ENCODE data around the gene MMD.
"Not testable (repeated sequence)": the region's sequence is repeated elsewhere in the genome, so short reads cannot be mapped to it uniquely, and the experiment has no call there.

The MMD gene

DNA sequence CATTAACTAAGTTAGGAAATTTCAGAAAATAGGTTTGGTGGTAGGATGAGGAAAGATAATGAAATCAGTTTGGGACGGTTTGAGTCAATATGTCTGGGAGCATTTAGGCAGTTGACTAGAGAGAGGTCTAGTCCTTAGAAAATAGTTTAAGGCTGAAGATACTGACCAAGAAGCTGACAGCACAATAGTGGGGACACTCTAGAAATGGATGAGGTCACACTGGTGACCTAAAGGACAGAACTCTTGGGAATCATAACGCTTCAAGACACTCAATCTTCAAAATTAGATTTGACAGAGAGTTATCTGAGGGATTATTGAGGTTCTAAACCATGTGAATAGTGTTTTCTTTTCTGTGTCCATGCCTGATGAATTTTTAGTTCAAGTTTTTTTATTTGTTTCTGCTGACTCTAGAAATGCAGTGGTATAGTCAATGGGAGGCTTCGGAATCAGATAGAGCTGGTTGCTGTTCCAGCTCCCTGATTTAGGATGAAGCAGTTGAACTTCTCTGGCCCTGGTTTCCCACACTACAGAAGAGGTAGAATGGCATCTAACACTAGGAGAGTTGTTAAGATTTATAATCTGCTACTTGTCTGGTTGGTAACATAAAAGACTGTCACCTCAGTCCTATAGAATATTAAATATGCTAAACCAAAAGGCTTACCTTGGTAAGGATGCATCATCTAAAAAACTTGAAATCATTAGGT, 29.7 kb downstream of the MMD start:
- no peak for DNase-seq (ENCODE audit: low read depth)

DNA sequence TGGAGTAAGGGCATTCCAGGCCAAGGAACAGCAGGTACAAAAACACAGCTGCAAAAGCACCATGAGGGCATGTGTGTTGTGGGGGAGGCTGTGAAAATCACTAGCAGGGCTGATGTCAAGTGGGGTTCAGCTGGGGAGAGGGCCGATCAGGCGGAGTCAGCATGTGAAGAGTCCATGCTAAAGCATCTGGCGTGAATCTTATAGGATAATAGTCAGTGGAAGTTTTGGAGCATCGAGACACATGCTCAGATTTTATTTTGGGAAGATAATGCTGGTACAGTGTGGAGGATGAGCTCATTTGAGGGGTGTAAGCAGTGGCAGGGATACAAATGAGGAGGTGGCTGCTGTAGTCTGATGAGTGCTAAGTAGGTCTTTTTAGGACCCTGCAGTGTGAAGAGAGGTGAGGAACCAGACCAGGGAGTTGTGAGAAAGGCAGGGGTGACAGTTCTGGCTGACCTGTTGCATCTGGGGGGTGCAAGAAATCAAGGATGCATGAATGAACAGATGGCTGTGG, 30.3 kb downstream of the MMD start:
- DNase-seq (ENCODE audit: low read depth) = no peak

DNA sequence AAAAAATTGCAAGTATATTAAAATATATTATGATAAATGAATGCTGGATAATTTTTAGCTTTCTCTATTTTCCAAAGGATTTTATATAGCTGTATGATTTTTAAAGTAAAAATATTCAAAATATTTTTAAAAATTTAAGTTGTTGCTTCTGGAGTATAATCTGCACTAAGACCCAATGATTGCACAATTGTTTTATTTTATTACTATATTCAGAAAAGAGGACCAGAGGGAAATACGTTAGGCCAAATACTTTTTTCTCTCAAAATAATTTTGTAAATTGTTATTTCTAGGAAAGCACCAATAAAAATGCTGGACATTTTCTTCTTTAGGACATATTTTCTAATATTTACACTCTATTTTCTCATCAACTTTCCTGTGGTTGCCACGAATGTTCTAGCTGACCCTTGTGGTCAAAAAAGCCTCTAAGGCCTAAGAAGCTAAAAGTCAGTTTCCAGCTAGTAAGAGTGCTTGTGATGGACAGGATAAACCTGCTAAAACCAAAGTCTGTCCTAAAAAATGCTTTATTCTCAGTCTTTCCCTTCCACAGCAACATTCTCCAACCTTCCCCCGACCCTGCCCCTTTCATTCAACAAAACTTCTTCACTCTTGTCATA, 31.2 kb downstream of the MMD start:
- DNase-seq (ENCODE audit: low read depth) = no peak

DNA sequence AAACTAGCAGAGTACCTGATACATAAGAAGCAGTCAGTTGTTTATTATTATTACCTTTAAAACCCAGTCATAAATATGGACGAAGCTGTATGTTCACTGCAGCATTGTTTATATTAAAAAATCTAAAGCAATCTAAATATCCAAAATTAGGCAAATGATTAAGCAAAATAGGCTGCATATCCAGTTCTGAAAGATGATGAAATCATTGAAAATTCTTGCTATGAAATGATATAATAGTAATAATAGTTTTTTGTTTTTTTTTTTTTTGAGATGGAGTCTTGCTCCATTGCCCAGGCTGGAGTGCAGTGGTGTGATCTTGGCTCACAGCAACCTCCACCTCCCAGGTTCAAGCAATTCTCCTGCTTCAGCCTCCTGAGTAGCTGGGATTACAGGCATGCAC, 31.9 kb downstream of the MMD start:
- not testable (repeated sequence) for DNase-seq (ENCODE audit: low read depth)

DNA sequence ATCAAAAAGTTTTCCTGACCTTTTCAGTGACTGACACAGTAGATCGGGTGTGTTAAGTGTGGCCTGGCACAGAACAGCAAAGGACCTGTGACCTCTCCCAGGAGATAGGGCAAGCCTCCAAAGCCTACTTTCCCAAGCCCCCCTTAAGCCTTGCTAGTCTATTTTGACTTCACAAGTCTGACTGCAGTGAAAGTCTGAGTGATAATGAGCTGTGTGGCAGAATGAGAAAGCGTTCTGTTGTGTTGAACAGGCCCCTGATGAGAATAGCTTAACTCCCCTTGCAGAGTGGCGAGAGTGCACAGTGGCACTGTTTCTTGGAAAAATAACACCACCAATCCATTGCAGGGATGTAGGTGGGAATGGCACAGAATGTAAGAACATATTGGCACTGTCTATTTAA, 32.8 kb downstream of the MMD start:
- no peak for DNase-seq (ENCODE audit: low read depth)

DNA sequence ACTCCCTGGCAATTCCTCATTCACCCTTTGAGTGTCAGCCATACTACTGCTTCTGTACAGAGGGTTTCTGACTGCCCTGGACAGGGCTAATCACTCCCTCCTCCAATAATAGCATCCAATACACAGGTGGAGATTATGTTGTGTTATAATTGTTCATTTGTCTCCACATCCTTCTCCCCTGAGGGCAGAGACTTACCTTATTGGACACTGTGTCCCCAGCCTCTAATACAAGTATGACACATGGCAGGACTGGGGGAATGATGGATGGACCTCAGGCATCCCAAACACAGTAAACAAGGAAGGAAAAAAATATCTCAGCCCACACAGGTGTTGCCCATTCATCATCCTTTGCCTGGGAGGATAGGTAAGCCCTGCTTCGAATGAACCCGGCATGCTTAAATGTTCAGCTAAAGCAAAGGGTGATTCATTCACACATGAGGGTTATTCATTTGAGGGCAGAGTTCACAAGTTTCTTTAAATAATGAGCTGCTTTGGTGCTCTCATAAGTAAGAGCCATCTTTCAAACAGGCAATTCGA, 34.8 kb downstream of the MMD start:
- DNase-seq (ENCODE audit: low read depth) = no peak

DNA sequence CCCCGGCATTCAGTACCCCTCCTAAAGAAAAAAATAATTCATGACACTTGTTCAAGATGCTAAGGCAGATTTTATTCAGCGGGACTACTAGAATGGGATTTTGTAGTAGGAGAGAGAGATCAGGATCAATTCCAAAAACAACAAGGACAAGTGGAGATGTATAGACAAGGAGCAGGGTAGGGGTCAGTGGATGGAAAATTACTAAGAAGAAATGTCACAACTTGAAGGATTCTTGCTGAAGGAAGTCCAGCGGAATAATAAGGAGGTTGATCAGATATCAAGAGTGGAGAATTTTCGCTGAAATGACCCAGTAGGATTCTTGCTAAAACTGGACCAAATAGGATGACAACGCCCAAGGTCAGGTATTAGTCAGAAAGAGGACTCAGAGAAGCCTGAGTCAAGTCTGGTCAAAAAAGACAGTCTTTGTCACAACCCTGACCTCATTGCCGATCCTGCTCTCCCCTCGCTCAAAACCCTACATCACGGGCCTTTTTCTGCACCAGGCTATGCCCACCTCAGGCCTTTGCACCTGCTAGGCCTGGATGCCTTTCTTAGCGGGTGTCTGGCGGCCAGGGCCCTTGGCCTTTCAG, 36.9 kb downstream of the MMD start:
- no peak for DNase-seq (ENCODE audit: low read depth)

DNA sequence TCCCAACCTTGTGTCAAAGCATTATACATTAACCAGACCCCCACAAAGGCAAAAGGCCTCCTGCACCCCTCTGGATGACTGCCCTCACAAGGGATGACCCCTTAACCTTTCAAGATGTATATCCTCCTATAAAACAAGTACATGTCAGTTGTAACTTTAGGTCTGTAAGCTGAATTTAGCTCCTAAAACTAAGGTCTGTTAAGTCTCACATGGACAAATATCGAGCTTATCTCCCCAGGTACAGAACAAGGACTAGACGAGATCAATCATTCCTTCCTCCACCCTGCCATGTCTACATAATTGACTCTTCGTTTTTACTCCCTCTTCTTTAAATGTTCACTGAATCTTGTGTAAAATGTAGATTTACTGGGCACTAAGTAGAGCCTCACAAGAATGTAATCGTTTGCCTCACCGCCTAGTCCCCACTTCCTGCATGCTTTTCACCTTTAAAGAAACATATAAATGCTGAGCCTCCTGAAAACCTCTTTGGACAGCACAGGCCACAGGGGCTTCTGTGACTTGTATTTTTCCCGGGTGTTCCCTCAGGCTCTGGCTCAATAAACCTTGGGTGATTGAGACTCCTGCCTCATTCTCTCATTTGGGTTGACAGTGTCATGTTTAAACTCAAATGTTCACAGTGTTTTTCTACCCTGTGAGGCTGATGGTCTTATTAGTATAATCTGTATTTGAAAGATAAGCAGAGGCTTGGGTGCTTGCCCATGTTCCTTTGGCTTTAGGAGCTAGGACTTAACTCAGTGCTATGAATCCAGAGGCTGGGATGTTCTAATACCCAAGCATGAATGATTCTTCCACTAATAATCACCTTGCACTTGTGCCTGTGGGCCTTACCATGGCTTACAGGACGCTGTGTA, 37.6 kb downstream of the MMD start:
- DNase-seq (ENCODE audit: low read depth) = no peak

DNA sequence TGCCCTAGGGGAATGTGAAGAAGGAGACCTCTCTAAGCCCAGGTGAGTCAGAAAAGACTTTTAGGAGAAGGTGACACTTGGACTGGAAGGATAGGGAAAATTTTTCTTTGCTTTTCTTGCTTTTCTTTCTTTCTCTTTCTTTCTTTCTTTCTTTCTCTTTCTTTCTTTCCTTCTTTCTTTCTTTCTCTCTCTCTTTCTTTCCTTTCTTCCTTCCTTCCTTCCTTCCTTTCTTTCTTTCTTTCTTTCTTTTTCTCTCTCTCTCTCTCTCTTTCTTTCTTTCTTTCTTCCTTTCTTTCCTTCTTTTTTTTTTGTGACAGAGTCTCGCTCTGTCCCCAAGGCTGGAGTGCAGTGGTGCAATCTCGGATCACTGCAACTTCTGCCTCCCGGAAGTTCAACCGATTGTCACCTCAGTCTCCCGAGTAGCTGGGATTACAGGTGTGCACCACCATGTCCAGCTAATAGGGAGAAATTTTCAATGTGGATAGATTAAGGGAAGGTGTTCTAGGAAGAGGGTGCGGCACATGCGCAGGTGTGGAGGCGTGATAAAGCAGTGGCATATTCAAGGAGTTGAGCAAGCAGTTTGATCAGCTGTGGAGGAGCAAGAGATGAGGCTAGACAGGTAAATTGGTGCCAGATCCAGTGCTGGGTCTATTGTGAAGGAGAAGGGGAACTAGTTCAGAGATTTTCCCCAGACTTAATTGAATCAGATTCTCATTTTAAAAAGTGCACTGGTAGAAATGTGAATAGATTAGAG, 40.4 kb downstream of the MMD start:
- DNase-seq (ENCODE audit: low read depth) = no peak

DNA sequence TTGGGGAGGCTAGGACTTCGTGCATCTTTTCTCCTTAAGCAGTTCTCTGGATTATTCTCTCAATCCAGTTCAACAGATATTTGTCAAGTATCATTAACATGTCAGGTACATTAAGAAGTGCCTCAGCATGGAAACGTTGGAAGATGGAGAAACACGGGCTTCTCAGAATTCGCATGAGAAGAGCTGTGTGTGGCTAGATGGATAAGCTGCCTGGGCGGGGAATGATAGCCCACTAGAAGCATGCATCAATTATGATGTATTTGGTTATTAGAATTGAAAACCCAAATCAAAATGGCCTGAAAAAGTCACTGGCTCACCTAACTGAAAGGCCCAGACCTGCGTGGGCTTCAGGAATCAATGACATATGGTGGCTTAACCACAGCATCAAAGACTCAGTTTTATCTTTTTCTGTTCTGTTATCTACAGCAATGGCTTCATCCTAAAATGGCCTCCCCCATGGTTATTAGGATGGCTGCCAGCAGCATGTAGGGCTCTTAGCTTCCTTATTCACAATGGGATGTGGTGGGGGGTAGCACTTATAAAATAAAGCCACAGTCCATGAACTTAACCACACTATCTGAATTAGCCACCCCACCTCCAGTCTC, 43.9 kb downstream of the MMD start:
- DNase-seq (ENCODE audit: low read depth) = no peak

DNA sequence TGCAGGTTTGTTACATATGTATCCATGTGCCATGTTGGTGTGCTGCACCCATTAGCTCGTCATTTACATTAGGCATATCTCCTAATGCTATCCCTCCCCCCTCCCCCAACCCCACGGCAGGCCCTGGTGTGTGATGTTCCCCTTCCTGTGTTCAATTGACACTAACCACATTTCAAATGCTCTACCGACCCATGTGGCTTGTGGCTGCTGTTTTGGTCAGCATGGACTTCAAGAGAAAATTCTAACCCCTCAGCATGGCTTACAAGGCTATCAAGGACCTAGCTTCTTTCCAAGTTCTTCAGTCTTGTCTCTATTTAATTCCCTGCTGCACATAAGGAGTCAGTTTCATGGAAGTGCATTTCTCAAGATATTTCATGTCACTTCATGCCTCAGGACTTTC, 52.9 kb downstream of the MMD start:
- DNase-seq (ENCODE audit: low read depth) = no peak

DNA sequence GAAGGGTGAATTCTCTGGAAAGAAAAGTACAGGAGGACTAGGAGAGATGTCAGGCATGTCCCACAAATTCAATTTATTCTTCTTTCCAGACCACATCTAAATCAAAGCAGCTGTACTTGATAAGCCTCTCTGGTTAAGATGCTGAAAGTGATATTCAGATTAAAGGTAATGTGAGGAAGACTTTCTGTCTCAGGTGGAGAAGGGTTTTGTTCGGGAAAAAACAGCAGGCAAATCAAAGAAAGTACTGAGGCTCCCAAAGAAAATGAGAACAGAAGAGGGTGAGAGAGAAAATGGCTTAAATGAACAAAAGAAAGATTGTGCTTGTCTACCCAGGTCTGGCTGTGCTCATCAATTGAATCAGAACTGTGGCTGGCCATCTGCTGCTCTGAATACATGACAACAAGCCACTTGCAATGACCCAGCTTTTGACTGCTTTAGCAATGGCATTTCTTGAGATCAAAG, 55.6 kb downstream of the MMD start:
- no peak for DNase-seq (ENCODE audit: low read depth)

DNA sequence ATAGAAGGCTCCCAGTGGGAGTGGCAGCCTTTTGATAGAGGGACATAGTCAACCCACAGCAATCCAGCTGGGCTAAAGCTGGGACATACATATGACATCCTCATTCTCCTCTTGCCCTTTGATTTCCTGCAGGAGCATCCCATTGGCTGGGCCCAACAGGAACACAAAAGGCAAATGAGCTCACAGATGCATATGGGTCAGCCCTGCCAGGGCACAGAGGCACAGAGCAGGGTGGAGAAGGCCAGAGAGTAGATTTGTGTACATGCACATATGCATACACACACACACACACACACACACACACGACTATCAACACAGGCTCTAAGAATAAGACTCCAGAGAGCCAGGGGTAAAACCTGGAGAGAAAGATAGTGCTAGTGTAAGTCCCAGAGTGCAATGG, 58.6 kb downstream of the MMD start:
- DNase-seq (ENCODE audit: low read depth) = no peak

DNA sequence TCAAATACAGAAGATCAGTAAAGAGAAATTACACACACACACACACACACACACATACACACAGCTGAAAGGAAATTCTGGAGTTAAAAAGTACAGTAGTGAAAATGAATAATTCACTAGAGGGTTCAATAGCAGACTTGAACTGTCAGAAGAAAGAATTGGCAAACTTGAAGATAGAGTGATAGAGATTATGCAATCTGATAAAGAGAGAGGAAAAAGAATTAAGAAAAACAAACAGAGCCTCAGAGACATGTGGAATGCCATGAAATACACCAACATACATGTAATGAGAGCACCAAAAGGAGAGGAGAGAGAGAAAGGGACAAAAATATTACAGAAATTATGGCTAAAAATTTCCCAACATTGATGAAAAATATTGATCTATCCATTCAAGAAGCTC, 60.7 kb downstream of the MMD start:
- DNase-seq (ENCODE audit: low read depth) = no peak

DNA sequence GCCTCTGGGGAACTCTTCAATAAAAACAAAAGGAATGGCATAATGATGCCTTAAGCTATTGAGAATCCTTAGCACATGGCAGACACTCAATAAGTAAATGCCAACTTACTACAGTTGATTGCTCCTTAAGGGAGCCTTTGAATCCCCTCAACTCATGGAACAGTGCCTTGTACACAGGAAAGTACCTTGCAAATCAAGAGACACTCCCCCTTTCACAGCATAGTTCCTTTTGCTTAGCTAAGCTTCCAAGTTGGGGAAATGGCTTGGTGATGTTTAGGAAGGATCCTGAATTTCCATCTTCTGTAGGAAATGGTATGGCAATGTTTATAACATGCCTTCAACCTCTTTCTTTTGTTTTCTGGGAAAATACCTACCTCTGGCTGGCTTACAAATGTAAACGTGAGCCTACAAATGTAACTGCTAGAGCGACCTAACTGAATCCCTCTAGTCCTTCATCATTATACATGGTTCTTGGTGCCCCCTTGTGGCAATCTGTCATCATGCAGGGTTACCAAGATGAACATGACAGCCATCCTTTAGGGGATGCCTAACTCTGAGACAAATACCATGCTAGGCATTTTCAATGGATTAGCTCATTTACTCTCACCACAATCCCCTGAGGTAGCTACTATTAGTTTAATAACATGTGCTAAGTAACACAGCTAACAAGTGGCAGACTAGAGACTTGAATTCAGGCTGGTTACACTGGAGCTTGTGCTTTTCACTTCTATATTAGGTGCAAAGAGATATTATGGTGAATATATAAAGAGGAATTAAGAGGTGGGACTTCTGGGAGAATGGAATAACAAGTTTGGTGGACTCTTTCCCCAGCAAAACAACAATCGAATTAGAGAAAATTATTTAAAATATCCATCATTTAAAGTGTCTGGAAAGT, 65.0 kb downstream of the MMD start:
- peak; percentile 47 for DNase-seq (ENCODE audit: low read depth)

DNA sequence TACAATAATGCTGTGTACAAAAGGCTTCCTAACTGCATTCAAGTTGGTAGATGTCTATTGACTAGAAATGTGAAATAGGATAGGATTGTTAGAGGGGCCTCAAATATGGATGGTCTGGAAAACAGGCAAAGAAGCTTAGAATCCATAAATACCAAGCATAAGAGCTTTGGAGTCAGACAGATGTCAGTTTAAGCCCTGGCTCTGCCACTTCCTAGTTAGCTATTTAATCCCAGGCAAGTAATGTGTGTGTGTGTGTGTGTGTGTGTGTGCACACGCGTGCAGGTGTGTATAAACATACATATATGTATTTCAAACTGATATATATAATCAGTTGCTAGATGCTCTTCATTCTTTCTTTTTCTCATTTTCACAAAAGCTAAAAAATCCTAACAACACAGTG, 66.7 kb downstream of the MMD start:
- no peak for DNase-seq (ENCODE audit: low read depth)

DNA sequence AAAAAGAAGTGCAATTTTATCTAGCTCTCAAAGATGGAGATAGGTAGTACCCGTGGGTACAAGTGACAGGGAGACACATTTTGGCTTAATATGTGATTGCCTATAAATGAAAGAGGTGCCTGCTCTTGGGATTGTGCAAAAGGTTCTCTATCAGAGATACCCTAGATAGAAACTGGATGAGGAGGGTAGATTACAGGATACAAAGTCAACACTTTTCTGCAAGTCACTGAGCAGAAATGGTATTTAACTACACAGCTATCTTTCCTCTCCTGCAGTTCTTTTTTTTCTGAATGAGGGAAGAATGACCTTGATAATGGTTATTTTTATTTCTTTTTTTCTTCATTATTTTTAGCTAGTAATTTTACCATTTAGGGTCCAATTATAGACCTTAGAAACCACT, 67.6 kb downstream of the MMD start:
- DNase-seq (ENCODE audit: low read depth) = no peak

DNA sequence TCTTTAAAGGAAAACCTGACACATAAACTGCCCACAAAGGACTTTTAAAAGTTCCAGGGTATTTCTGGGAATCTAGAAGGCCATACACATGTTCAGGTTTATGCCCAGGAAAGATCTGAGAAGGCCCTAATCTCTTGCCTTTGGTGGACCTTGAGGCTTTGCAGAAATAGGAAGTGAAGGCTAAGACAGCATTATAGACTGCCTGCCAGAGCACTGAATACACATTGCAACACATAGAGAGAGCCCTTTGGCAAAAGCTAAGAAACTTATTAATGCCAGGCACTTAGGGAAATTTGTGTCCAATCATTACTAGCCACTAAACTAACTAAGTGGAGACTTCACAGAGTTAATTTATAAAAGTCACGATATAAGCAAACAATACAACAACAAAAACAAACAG, 70.4 kb downstream of the MMD start:
- no peak for DNase-seq (ENCODE audit: low read depth)

DNA sequence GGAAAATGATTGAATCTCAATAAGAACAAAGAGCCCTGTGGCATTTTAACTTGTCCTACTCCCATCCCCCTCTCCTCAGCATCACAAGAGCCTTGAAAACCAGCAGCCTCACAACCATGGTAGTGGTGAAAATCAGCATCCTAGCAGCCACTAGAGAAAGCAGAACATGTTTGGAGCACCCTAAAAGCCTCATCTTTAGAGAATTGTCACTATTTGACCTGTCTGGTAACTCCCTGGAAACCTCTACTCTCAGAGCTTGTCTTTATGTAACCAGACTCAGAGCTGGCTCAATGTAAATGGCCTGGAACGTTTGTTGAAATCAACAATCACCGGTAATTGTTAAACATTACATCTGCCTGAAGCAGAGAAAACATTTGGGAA, 70.8 kb downstream of the MMD start:
- DNase-seq (ENCODE audit: low read depth) = no peak

DNA sequence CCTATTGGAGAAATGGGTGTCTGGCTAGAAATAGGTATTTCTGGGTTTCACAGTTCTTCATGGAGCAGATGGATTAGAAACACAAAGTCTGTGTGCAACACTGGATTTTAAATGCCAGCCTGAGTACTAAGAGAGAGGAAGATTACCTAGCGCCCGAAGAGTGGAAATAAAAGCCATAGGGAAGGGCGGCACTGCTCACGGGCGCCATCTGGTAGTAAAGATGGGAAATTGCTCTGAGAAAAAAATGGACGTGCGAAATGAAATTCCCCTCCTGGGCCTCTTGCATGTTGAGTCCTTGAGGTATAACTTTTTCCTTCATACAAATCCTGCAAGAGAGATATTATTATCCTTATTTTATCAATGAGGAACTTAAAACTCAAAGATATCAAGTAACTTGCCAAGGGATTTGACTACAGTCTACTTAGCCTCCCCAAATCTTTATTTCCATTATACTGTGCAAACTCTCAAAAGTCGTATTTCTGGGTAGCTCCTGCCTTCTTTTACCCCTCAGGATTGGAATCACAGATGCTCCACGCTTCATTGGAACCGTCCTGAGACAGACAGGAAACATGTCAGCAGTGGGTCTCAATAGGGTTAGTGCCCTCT, 72.8 kb downstream of the MMD start:
- no peak for DNase-seq (ENCODE audit: low read depth)
